ENCODE results near the gene ATG4B.
"Not testable (repeated sequence)": the region's sequence is repeated elsewhere in the genome, so short reads cannot be mapped to it uniquely, and the experiment has no call there.

ATG4B gene

DNA sequence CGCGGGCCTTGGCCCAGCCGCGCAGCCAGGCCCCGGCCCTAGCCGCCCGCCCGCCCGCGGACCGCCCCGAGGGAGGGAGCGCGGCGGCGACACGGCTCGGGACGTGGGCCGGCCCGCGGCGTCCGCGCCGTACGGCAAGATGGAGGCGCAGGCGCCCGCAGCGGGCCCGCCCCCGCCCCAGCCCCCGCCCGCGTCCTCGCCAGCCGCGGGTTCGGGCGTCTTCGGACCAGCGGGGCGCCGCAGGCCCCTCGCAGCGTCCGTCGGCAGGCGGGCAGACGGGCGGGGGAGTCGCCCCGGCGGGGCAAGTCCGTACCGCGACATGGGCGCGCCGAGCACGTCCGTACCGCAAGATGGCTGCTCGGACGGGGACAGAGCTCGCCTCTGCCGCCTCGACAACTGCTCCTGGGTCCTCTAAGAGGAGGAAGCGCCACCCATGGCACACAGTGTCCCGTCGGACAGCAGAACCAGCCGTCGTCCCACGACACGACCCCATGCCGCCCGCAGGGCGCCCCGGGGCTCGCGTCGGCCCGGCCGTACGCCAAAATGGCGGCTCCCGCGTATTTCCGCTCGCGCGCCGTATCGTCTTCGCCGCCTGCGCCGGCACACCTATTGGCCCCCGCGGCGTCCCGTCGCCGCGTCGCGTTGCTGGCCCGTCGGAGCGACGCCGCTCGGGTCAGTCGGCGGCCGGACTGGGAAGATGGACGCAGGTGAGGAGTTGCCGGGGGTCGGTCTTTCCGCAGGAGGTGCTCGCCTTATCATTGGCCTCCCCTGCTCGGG, at the start of gene ATG4B, which contains the start of gene THAP4:
Gene ATG4B, plus strand, starts transcription at position 676 of the 777 bp plus-strand sequence. Its CDS starts 22 bp downstream, at position 698.
Gene THAP4, minus strand, starts transcription at position 141 of the 777 bp plus-strand sequence. CDS start 141 bp downstream, outside the sequence.
- DNase-seq: peak; percentile 90

- not testable (repeated sequence) for DNase-seq
These were observed 47.6 kb upstream of the ATG4B start for GRCh38 chr2:241589863-241590262.

- not testable (repeated sequence) for DNase-seq
These were observed 46.7 kb upstream of the ATG4B start for GRCh38 chr2:241590496-241591455.

DNA sequence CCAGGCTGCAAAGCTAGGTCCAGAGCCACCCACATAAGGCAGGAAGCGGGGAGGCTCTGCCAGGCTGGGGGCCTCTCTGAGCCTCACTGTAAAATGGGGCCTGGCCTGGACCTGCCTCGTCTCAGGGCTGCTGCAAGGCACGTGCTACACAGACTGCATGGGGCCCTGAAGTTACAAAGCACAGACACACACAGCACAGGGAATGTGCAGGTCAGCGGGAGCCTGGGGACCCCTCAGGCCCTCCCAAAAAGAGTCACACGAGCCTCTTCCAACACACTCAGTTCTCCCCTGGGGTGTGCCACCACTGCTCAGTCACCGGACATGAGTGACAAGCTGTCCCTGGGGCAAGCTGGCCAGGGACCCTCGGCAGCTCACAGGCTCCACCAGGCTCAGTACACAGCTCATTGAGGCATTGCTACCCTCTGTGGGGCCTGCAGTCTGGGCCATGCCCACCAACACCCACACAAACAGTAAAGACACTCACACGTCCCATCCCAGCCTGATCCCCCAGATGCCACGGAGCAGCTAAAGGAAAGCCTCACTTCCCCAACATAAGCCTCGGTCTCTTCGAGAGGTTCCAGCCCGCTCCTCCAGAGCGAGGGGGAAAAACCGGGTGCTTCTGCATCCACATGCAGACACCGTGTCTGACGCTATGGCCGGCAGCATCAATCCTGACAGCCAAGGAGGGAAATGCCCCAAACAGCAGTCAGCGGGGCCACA, 45.2 kb upstream of the ATG4B start:
- no peak for DNase-seq

DNA sequence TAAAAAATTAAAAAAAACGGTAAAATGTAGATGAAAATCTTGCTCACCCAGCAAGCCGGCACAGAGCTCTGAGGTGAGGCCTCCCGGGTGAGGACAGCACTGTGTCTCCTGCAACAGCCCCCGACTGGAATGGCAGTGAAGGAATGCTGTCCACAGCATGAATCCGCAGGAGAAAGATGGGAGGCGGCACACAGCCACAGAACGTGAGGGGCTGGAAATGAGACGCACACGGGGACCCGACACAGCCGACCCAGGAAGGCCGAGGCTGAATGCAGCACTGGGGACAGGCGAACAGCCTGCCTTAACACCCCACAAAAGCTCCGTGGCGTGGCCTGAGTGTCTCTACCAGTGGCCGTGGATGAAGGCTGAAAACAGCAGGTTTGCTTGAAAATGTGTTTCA, 44.2 kb upstream of the ATG4B start:
- no peak for DNase-seq

- DNase-seq: no peak
These were observed 41.8 kb upstream of the ATG4B start for GRCh38 chr2:241595600-241596140.

DNA sequence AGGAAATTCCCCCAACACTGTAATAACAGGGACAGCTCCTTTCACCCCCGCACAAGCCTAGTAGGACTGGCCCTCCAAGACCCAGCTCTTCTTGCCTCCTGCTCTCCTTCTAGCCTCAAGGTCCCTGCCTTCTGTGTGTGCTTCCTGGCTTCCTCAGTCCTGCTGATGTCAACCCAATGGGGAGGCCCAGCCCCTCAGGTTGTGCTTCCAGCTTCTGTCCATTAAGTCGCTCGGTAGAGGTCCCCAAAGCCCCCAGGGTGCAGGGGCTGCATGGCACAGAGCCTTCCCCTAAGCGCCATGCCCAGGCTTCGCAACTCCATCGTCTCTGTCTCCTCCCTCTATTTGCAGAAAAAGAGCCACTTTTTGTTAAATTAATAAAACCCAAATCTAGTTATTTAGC, 39.9 kb upstream of the ATG4B start:
- DNase-seq: no peak

DNA sequence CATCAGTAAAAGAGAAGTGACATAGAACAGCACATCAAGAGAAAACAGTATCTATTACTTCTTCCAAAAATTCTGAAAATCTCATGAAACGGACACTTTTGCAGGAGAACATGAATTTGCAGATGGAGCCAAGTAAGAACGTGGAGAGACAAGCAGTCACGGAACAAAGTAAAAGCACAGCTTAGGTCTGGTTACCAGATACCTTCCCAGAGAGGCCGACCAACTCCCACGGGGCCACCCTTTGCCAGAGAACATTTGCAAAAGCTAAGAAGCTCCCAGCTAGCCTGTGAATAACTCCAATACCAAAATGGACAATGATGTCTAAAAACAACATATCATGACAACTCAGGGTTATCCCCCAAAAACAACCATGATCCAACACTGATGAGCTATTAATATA, 39.4 kb upstream of the ATG4B start:
- DNase-seq: no peak

- no peak for DNase-seq
These were observed 39.0 kb upstream of the ATG4B start for GRCh38 chr2:241598487-241598886.

- no peak for DNase-seq
These were observed 37.9 kb upstream of the ATG4B start for GRCh38 chr2:241599615-241600014.

DNA sequence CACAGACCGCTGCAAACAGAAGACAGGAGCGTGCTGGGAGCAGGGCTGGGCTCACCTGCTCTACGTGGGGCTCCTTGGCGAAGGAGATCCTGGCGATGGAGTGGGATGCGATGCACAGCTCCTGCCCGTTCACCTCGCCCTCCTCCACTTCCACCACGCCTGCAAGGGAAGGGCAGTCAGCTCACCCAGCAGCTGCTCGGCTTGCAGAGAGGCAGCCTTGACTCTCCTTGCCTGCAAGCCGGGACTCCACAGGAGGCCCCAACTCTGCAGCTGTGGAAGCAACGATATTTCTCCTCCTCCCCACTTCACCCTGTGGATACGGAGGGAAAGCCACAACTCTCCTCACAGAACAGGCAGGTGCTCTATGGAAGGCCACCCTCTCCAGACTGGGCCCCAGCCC, 35.7 kb upstream of the ATG4B start:
- DNase-seq: no peak

DNA sequence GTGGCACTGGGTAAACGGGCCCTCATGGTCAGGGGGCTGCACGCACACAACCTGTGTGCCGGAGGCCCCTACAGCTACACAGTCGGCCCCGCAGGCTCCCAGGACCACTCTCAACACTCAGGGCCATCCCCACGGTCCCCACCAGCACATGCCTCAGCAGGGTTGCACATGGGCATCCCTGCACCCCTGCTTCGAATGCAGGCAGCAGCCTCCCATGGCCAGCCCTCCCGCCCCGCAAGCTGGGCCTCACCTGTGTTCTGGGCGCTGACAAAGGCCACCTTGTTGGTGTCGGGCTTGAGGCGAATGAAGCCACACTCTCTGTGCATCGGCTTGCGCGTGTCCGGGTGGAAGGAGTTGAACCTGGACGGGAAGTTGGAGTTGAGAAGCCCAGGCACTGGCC, 34.8 kb upstream of the ATG4B start:
- no peak for DNase-seq

GRCh38 chr2:241603686-241604085, 33.8 kb upstream of the ATG4B start:
- DNase-seq: no peak

GRCh38 chr2:241606186-241606585, 31.3 kb upstream of the ATG4B start:
- no peak for DNase-seq

GRCh38 chr2:241607162-241607885, 30.2 kb upstream of the ATG4B start:
- no peak for DNase-seq

- DNase-seq: no peak
These were observed 28.6 kb upstream of the ATG4B start for GRCh38 chr2:241608881-241609280.

DNA sequence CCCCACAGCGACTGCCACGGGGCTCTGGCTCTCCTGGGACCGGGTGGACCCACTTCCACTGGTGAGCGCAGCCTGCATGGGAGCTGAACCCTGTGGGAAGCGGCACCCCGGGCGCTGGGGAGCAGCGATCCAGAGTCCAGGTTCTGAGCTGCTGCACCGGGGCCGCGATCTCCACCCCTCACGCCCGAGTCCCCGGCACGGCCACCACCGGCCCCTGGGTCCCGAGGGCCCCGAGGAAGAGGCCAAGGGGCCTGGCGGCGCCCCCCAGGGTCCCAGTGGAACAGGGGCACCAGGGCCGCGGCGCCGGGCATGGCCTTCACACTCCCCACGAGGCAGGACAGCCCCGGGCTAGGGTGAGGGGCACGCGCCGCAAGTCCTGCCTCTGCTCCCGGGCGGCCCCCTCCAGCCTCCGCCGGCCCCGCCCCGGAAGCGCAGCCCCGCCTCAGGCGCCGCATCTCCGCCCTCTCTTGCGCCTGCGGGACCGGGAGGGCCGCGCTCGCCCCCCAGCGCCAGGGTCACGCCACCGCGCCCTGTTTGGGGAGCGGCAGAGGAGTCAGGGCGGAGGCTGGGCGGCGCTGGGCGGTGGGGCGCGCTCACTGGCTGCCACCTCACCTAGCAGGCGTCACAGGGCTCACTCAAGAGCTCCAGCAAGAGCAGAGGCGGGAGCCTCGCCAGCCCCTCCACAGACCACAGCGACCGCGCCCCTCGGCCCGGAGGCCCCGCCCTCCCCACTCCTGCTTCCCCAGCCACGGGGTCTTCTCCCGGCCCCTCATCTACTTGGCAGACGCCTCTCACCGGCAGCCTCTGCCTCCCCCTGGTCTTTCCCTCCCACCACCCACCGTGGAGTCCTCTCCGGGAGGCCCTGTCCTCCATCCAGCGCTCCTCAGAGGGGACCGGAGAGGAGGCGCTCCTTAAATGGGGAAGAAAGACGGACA, 27.4 kb upstream of the ATG4B start:
- DNase-seq: peak; percentile 77

GRCh38 chr2:241611062-241611461, 26.4 kb upstream of the ATG4B start:
- no peak for DNase-seq

DNA sequence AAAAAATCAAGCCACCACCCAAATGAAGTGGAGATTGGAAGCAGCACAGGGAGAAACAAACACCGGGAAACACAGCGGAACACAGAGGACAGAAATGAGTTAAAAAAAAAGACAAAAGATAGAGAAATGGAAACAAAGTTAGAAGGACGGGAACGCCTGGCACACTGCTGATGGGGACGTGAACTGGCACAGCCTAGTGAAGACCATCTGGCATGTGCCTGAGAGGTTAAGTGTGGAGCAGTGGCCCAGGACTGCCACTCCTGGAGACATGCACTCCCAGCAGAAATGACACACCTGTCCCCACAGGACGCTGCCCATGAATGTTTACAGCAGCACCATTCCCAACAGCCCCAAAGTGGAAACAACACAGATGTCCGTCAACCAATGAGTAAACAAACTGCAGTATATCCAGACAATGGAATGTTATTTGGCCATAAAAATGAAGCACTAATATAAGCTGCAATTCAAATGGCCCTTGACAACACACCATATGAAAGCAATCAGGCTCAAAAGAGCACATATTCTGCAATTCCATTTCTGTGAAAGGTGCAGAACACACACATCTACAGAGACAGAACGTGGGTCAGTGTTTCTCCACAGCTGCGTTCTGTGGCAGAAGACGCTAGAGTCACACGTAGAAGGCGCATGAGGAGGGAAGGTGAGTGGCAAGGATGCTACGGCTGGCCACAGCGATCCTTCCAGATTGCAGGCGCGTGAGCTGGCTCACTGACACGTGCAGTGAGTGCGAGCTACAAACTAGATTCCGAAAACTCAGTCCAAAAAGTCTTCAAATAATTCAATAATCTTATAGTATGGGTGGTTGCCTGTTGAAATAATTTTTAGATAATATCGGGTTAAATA, 25.1 kb upstream of the ATG4B start:
- no peak for DNase-seq

All from inflammatory macrophage treated with lipopolysaccharide for 4 hours (primary cell).